Parathyroid adenoma (tissue), 2 donors: ENCODE results near the gene GOSR1.
"Not testable (repeated sequence)": the region's sequence is repeated elsewhere in the genome, so short reads cannot be mapped to it uniquely, and the experiment has no call there.

ENCODE experiments used
- H2AFZ ChIP-seq: fragments of 300-600 bp; sonication (generic); one replicate; pipeline ENCODE4 v1.7.0; 2017; ENCODE audit warnings: antibody characterized with exemption, mild to moderate bottlenecking
- H3K27ac ChIP-seq: fragments of 300-600 bp; sonication (generic); one replicate; pipeline ENCODE4 v1.7.0; 2017
- H3K27me3 ChIP-seq: fragments of 300-600 bp; sonication (generic); one replicate; pipeline ENCODE4 v1.7.0; 2017; ENCODE audit warnings: low read length; ENCODE audit not compliant: control insufficient read depth, insufficient read depth
- H3K36me3 ChIP-seq: fragments of 300-600 bp; sonication (generic); one replicate; pipeline ENCODE4 v1.7.0; 2017; ENCODE audit warnings: low read length; ENCODE audit not compliant: control insufficient read depth, insufficient read depth
- H3K4me1 ChIP-seq: fragments of 300-600 bp; sonication (generic); one replicate; pipeline ENCODE4 v1.7.0; 2017; ENCODE audit warnings: control low read depth
- H3K4me2 ChIP-seq: fragments of 300-600 bp; sonication (generic); one replicate; pipeline ENCODE4 v1.7.0; 2017; ENCODE audit warnings: low read length
- H3K4me3 ChIP-seq: fragments of 300-600 bp; sonication (generic); one replicate; pipeline ENCODE4 v1.7.0; 2017; ENCODE audit warnings: low read depth, low read length
- H3K79me2 ChIP-seq: fragments of 300-600 bp; sonication (generic); one replicate; pipeline ENCODE4 v1.7.0; 2017; ENCODE audit warnings: control low read depth
- H3K9ac ChIP-seq: fragments of 300-600 bp; sonication (generic); one replicate; pipeline ENCODE4 v1.7.0; 2017; ENCODE audit warnings: mild to moderate bottlenecking
- H3K9me3 ChIP-seq: fragments of 300-600 bp; sonication (generic); one replicate; pipeline ENCODE4 v1.7.0; 2017; ENCODE audit warnings: low read length; ENCODE audit not compliant: control insufficient read depth
- CTCF ChIP-seq: fragments of 300-600 bp; sonication (generic); IDR thresholded peaks from one replicate; pipeline ENCODE4 v1.7.0; 2017; ENCODE audit warnings: antibody characterized with exemption, mild to moderate bottlenecking
- donor health status: primary hyperparathyroidism.

Gene GOSR1

GRCh38 chr17:30520882-30521281 is 43.7 kb downstream of the GOSR1 start:
- TF ChIP-seq CTCF: no peak
- Histone ChIP-seq H3K4me2 (no peak overlapping the region), H2AFZ (no peak overlapping the region), H3K36me3 (no peaks in the 10 kb centered on the region), H3K27ac (no peak overlapping the region), H3K4me3 (no peak overlapping the region), H3K4me1 (no peaks in the 10 kb centered on the region), H3K9me3 (no peaks in the 10 kb centered on the region), H3K79me2 (peaks cover 5% of the 10 kb centered on the region), H3K27me3 (no peaks in the 10 kb centered on the region), H3K9ac (no peak overlapping the region)

- no peaks in the 10 kb centered on the region for H3K27me3 ChIP-seq
- H3K9me3 ChIP-seq: no peaks in the 10 kb centered on the region
- H3K4me3 ChIP-seq: no peak overlapping the region
- H3K4me1 ChIP-seq: no peaks in the 10 kb centered on the region
- H2AFZ ChIP-seq: no peak overlapping the region
- no peak overlapping the region for H3K9ac ChIP-seq
- no peak for TF ChIP-seq CTCF
- no peaks in the 10 kb centered on the region for H3K36me3 ChIP-seq
- H3K27ac ChIP-seq: no peak overlapping the region
- H3K79me2 ChIP-seq: peaks cover under 1% of the 10 kb centered on the region
- H3K4me2 ChIP-seq: no peak overlapping the region
Observed at GRCh38 chr17:30521766-30522165, 44.6 kb downstream of the GOSR1 start.

- not testable (repeated sequence) for H3K9me3 ChIP-seq, H3K4me3 ChIP-seq, H3K27me3 ChIP-seq, H3K27ac ChIP-seq, H3K79me2 ChIP-seq, H3K4me1 ChIP-seq, H2AFZ ChIP-seq, H3K9ac ChIP-seq, H3K36me3 ChIP-seq, H3K4me2 ChIP-seq
Observed at GRCh38 chr17:30523236-30523635, 46.0 kb downstream of the GOSR1 start.

DNA sequence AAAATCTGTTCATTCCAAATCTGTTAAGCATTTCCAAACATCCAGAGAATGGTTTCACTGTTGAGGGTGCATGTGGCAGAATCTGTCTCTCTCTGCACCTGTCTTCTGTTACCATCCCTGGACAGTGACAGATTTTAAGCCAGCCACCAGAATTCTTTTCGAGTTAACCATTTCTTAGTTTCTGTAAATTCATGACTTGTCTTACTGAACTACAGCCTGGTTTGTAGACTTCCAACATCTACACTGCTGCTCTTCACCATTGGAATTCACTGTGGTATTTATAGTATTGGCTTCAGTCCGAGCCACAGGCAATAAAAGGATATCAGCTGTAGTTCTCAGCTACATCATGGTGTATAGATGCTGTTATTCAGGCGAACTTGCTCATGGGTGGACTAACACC is 47.6 kb downstream of the GOSR1 start:
- no peak for TF ChIP-seq CTCF
- Histone ChIP-seq H3K4me2 (no peak overlapping the region), H3K9ac (no peak overlapping the region), H3K27ac (no peak overlapping the region), H3K9me3 (no peaks in the 10 kb centered on the region), H3K36me3 (no peaks in the 10 kb centered on the region), H3K4me1 (no peaks in the 10 kb centered on the region), H3K4me3 (no peak overlapping the region), H3K27me3 (no peaks in the 10 kb centered on the region), H2AFZ (no peak overlapping the region), H3K79me2 (no peaks in the 10 kb centered on the region)

DNA sequence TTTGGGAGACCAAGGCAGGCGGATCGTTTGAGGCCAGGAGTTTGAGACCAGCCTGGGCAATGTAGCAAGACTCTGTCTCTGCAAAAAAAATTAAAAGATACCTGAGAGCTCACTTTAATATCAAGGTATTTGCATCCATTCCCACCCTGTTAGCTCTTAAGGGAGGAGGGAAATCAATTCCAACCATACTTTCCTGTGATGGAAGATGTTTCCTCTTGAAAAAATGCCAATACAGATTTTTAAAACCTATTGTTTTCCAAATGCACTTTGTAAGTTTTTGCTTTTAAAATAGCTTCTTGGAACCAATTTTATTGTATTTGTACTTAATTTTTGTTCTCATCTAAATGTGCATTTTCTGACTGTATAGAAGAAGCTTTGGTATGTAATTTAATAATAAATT is 49.2 kb downstream of the GOSR1 start:
- H3K27ac ChIP-seq: no peak overlapping the region
- no peak overlapping the region for H2AFZ ChIP-seq
- no peaks in the 10 kb centered on the region for H3K36me3 ChIP-seq
- H3K9me3 ChIP-seq: no peaks in the 10 kb centered on the region
- no peak overlapping the region for H3K4me2 ChIP-seq
- H3K9ac ChIP-seq: no peak overlapping the region
- no peaks in the 10 kb centered on the region for H3K79me2 ChIP-seq
- H3K4me3 ChIP-seq: no peak overlapping the region
- H3K27me3 ChIP-seq: no peaks in the 10 kb centered on the region
- no peak for TF ChIP-seq CTCF
- no peaks in the 10 kb centered on the region for H3K4me1 ChIP-seq

DNA sequence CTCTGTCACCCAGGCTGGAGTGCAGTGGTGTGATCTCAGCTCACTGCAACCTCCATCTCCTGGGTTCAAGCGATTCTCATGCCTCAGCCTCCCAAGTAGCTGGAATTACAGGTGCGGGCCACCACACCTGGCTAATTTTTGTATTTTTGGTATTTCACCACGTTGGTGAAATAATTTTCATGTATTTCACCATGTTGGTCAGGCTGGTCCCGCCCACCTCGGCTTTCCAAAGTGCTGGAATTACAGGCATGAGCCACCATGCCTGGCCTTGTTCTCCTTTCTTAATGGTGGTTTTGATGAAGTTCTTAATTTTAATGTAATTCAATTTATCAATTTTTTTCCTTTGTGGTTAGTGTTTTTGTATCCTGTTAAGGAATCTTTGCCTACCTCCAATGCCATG is 51.5 kb downstream of the GOSR1 start:
- not testable (repeated sequence) for H3K36me3 ChIP-seq, H3K9ac ChIP-seq, H2AFZ ChIP-seq, H3K4me2 ChIP-seq, H3K9me3 ChIP-seq, H3K27me3 ChIP-seq, H3K27ac ChIP-seq, H3K4me1 ChIP-seq, H3K4me3 ChIP-seq, H3K79me2 ChIP-seq
